ENCODE results near the gene MARCHF10.

DNA sequence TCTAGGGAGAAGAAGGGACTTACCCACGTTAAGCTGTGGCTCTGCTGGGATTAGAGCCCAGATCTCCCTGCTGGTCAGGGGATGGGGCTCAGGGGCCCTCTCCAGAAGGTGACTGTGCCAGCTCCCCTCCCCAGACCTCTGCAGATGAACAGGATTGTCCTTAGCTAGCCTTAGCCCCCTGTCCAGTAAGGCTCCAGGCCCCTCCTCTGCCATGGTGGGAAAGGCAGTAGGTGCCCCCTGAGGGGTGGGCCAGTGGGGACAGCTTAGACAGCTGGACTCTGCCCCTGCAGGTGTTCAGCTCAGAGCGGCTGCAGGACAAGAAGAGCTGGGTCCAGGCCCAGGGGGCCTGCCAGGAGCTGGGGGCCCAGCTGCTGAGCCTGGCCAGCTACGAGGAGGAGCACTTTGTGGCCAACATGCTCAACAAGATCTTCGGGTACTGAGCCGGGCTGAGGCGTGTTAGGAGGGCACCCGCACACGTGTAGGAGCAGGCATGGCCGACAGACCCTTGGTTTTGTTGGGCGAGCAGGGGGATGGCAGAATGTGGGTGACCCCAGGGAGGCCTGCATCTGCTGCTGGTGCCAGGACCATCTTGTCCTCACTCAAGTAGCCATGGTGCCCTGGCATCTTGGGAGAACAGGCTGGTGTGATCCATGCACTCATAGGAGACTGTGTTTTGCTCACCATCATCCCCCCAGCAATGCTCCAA is 129.7 kb downstream of the MARCHF10 start:
- no peak for TF ChIP-seq EZH2 (IDR thresholded peaks at IDR 0.05; ENCODE audit: borderline replicate concordance)
- no peak for TF ChIP-seq EZH2phosphoT487 (IDR thresholded peaks at IDR 0.05; ENCODE audit: low read depth, severe bottlenecking, unreplicated experiment)

All from hepatocyte (in vitro differentiated cells).